ENCODE data around the gene SLC38A9.

The SLC38A9 gene

DNA sequence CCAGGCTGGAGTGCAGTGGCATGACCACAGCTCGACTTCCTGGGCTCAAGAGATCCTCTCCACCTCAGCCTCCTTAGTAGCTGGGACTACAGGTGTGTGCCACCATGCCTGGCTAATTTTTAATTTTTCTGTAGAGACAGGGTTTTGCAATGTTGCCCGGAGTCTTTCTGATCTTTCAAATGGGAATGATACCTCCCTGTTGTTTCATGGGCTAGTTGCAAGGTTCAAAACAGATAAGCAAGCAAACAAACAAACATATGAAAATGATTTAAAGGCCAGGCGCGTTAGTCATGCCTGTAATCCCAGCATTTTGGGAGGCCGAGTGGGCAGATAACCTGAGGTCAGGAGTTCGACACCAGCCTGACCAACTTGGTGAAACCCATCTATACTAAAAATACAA, 132.1 kb downstream of the SLC38A9 start:
- DNase-seq (ENCODE audit: low spot score) = no peak

DNA sequence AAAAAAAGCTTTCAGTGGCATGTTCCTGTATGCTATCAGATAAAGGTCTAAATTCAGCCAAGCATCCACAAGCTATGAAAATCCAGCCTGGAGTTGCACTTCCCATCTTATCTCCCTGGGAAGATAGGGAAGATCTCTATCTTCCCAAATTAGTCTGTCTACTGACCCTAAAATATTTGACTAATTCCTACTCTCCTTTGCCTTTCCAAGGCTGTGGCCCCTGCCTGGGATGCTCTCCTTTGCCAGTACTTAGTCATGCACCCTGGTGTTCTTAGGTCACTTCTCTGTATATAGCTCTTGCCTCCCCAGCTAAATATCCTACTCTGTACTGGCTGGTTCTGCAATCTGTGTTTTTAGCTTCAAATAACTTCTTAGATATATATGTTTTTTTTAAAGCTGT, 133.4 kb downstream of the SLC38A9 start:
- peak; percentile 36 for DNase-seq (ENCODE audit: low spot score)

DNA sequence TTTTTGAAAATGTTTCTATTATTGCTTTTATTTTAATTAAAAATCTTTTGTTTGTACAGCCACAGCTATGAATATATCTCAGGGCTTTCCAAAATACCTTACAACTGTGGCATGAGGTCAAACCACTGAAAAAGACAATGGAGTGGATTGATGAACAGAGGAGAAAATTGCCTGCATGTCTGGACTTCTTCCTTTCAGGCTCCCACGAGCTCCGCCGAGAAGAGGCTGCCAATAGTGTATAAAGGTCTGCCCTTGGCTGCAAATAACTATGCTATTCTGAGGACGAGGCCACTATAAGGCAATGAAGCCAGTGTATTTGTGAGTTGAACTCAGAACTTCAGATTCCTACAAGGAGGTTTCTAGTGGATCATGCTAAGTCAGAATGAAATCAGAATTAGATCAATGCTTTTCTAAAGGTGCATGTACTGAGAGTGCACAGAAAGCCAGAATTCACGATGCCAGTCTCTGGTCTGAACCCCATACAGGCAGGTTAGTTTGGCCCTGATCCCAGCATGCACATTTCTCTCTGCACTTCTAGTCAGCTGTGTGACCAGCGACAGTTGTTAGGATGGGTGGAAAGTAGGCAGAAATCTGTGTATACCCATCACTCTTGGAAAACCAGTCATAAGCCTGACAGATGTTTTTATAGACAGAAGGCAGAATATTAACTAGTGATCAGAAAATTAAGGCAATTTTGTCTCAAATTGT, 134.6 kb downstream of the SLC38A9 start:
- no peak for DNase-seq (ENCODE audit: low spot score)

- no peak for DNase-seq (ENCODE audit: low spot score)
These were observed 135.5 kb downstream of the SLC38A9 start for GRCh38 chr5:55576661-55577060.

Measured in hepatic stellate cell (primary cell).